IMR-90 (cell line): ENCODE measurements around the gene CLSTN3. TPM values are rescaled to one million over a fixed set of nuclear protein-coding genes. Genes with fewer than 3 reads are reported as not detected.

ENCODE experiments used
- ATAC-seq: fragments of 200-7000 bp; cut with Tn5 transposase; 2 replicates; pipeline ENCODE4 v1.9.1; 2020; ENCODE audit warnings: low read depth, mild to moderate bottlenecking, moderate library complexity
- BruUV-seq: library from RNA; stranded (reverse); fragments of 400-500 nt; replicated peaks from 2 replicates; lab custom pipeline; 2021; lab: Mats Ljungman, UMichigan
- CTCF ChIA-PET: fragments of 300-600 bp; formaldehyde crosslinking; extraction: SDS; loops from one replicate; lab custom pipeline; 2021; ENCODE audit warnings: antibody characterized with exemption; lab: Yijun Ruan, JAX
- POLR2A ChIA-PET: fragments of 300-600 bp; sonication (Branson Sonifier 250); formaldehyde crosslinking; loops from one replicate; lab custom pipeline; 2022; ENCODE audit warnings: antibody characterized with exemption; ENCODE audit not compliant: unreplicated experiment; lab: Charles Lee
- DNase-seq: peaks from one replicate; pipeline ENCODE4 v3.0.0; 2013
- H2AFZ ChIP-seq: replicated peaks from 2 replicates; pipeline ENCODE3; 2013; ENCODE audit warnings: low read length, mild to moderate bottlenecking; ENCODE audit not compliant: poor library complexity
- H2AK5ac ChIP-seq: 2 replicates; pipeline ENCODE4 v1.6.1; 2013; ENCODE audit warnings: low read depth, low read length, inconsistent platforms
- H2AK9ac ChIP-seq: replicated peaks from 2 replicates; pipeline ENCODE3; 2013; ENCODE audit warnings: mild to moderate bottlenecking, low read depth, low read length, moderate library complexity; ENCODE audit not compliant: poor library complexity
- H2BK120ac ChIP-seq: 2 replicates; pipeline ENCODE4 v1.6.1; 2013; ENCODE audit warnings: low read depth, low read length, inconsistent platforms
- H2BK15ac ChIP-seq: 3 replicates; pipeline ENCODE4 v1.6.1; 2013; ENCODE audit warnings: low read depth, low read length, inconsistent platforms
- H2BK20ac ChIP-seq: 2 replicates; pipeline ENCODE4 v1.6.1; 2013; ENCODE audit warnings: low read depth, mild to moderate bottlenecking, inconsistent platforms, low read length, moderate library complexity
- H2BK5ac ChIP-seq: 2 replicates; pipeline ENCODE4 v1.6.1; 2013; ENCODE audit warnings: mild to moderate bottlenecking, low read depth, low read length, inconsistent platforms; ENCODE audit not compliant: poor library complexity, severe bottlenecking
- H3K14ac ChIP-seq: replicated peaks from 2 replicates; pipeline ENCODE4 v1.6.1; 2013; ENCODE audit warnings: low read depth, low read length, inconsistent platforms
- H3K18ac ChIP-seq: 2 replicates; pipeline ENCODE4 v1.6.1; 2013; ENCODE audit warnings: low read depth, low read length, control low read depth
- H3K23ac ChIP-seq: 2 replicates; pipeline ENCODE4 v1.6.1; 2013; ENCODE audit warnings: low read depth, low read length, inconsistent platforms
- H3K27ac ChIP-seq: 2 replicates; pipeline ENCODE4 v1.5.1; 2013; ENCODE audit warnings: mild to moderate bottlenecking, control low read depth, low read length; ENCODE audit not compliant: insufficient read depth
- H3K27me3 ChIP-seq: 2 replicates; pipeline ENCODE4 v1.6.1; 2013; ENCODE audit warnings: low read length; ENCODE audit not compliant: control insufficient read depth, insufficient read depth
- H3K36me3 ChIP-seq: 2 replicates; pipeline ENCODE4 v1.6.1; 2013; ENCODE audit warnings: low read length, mixed read lengths; ENCODE audit not compliant: control insufficient read depth, insufficient read depth
- H3K4ac ChIP-seq: 2 replicates; pipeline ENCODE4 v1.6.1; 2013; ENCODE audit warnings: low read depth, low read length, inconsistent platforms
- H3K4me1 ChIP-seq: 2 replicates; pipeline ENCODE4 v1.6.1; 2013; ENCODE audit warnings: low read length, mixed read lengths; ENCODE audit not compliant: control insufficient read depth, insufficient read depth
- H3K4me2 ChIP-seq: 2 replicates; pipeline ENCODE4 v1.6.1; 2013; ENCODE audit warnings: low read depth, mild to moderate bottlenecking, control low read depth, low read length, moderate library complexity
- H3K4me3 ChIP-seq: 2 replicates; pipeline ENCODE4 v1.5.1; 2013; ENCODE audit warnings: low read depth, mild to moderate bottlenecking, control low read depth, low read length, moderate library complexity; ENCODE audit not compliant: insufficient read depth
- H3K56ac ChIP-seq: 2 replicates; pipeline ENCODE4 v1.6.1; 2013; ENCODE audit warnings: low read length, inconsistent platforms; ENCODE audit not compliant: insufficient read depth; ENCODE audit errors: extremely low read depth
- H3K79me1 ChIP-seq, 2 experiments: 2 replicates each; pipeline ENCODE4 v1.6.1; 2013; ENCODE audit warnings: low read length in 2 of 2, inconsistent platforms in 1 of 2, low read depth in 1 of 2
- H3K9ac ChIP-seq: 2 replicates; pipeline ENCODE4 v1.6.1; 2013; ENCODE audit warnings: low read depth, low read length, control low read depth
- H3K9me1 ChIP-seq: 2 replicates; pipeline ENCODE4 v1.6.1; 2013; ENCODE audit warnings: low read length, inconsistent platforms; ENCODE audit not compliant: insufficient read depth
- H3K9me3 ChIP-seq: 2 replicates; pipeline ENCODE4 v1.6.1; 2013; ENCODE audit warnings: low read length; ENCODE audit not compliant: control insufficient read depth, insufficient read depth
- H4K20me1 ChIP-seq: 2 replicates; pipeline ENCODE4 v1.6.1; 2013; ENCODE audit warnings: low read length, inconsistent platforms; ENCODE audit not compliant: insufficient read depth
- H4K5ac ChIP-seq: 2 replicates; pipeline ENCODE4 v1.6.1; 2013; ENCODE audit warnings: mild to moderate bottlenecking, low read depth, low read length, control low read depth
- H4K8ac ChIP-seq, 2 experiments: 2 replicates each; pipeline ENCODE4 v1.6.1; 2013; ENCODE audit warnings: low read depth in 2 of 2, low read length in 2 of 2, control low read depth in 1 of 2, inconsistent platforms in 1 of 2
- H4K91ac ChIP-seq: 2 replicates; pipeline ENCODE4 v1.6.1; 2013; ENCODE audit warnings: low read depth, low read length, inconsistent platforms; ENCODE audit not compliant: insufficient read depth
- CHD1 ChIP-seq: IDR thresholded peaks from 2 replicates; pipeline ENCODE4 v1.6.1; 2012; ENCODE audit warnings: low read depth, low read length, improper control_type of control experiment
- ELK1 ChIP-seq: fragments of 150-350 bp; IDR thresholded peaks from 2 replicates; pipeline ENCODE4 v1.6.1; 2016; ENCODE audit warnings: low read depth, mild to moderate bottlenecking, low read length, moderate library complexity, borderline replicate concordance
- FOS ChIP-seq: fragments of 150-350 bp; IDR thresholded peaks from 2 replicates; pipeline ENCODE4 v1.6.1; 2016; ENCODE audit warnings: low read depth, low read length
- MAFK ChIP-seq: IDR thresholded peaks from 2 replicates; pipeline ENCODE4 v1.6.1; 2012; ENCODE audit warnings: low read depth, low read length, improper control_type of control experiment
- MAZ ChIP-seq: IDR thresholded peaks from 2 replicates; pipeline ENCODE4 v1.6.1; 2012; ENCODE audit warnings: low read depth, mild to moderate bottlenecking, low read length, improper control_type of control experiment, moderate library complexity, borderline replicate concordance
- MXI1 ChIP-seq: IDR thresholded peaks from 2 replicates; pipeline ENCODE4 v1.6.1; 2012; ENCODE audit warnings: low read depth, mild to moderate bottlenecking, low read length, moderate library complexity, borderline replicate concordance
- NFE2L2 ChIP-seq: fragments of 150-350 bp; IDR thresholded peaks from 2 replicates; pipeline ENCODE4 v1.6.1; 2016; ENCODE audit warnings: low read depth, mild to moderate bottlenecking, low read length
- POLR2A ChIP-seq: IDR thresholded peaks from 2 replicates; pipeline ENCODE4 v1.6.1; 2012; ENCODE audit warnings: mild to moderate bottlenecking, low read depth, low read length
- RAD21 ChIP-seq: IDR thresholded peaks from 2 replicates; pipeline ENCODE4 v1.6.1; 2012; ENCODE audit warnings: low read length, improper control_type of control experiment
- RCOR1 ChIP-seq: IDR thresholded peaks from 2 replicates; pipeline ENCODE4 v1.6.1; 2012; ENCODE audit warnings: mild to moderate bottlenecking, low read length, improper control_type of control experiment; ENCODE audit not compliant: insufficient replicate concordance
- RFX5 ChIP-seq: IDR thresholded peaks from 2 replicates; pipeline ENCODE4 v1.8.0; 2012; ENCODE audit warnings: low read depth, mild to moderate bottlenecking, low read length, moderate library complexity
- SMC3 ChIP-seq: fragments of 150-350 bp; IDR thresholded peaks from 2 replicates; pipeline ENCODE4 v1.6.1; 2016; ENCODE audit warnings: low read depth, mild to moderate bottlenecking, antibody characterized with exemption, low read length, moderate library complexity
- WGBS, 2 experiments: methylation state at CpG; one replicate each; pipeline versions ENCODE4 v1.1.5 to v1.1.7; 2013; ENCODE audit warnings: missing lambda C conversion rate in 2 of 2; ENCODE audit not compliant: insufficient read length in 1 of 2; ENCODE audit errors: extremely low coverage in 2 of 2; 5-methylcytosine and 5-hydroxymethylcytosine counted together
- dilution Hi-C: fragments of 300-500 bp; cut with HindIII; formaldehyde crosslinking; loops from one replicate; pipeline ENCODE4 v1.14.3; 2018; ENCODE audit warnings: low sequenced_read_pairs; ENCODE audit not compliant: unreplicated experiment
- in situ Hi-C: fragments of 300-500 bp; cut with MboI; formaldehyde crosslinking; loops from 3 replicates; pipeline ENCODE4 v1.14.3; 2019; ENCODE audit warnings: low sequenced_read_pairs, inconsistent platforms, mixed read lengths
- intact Hi-C: fragments of 100-400 bp; cut with micrococcal nuclease; formaldehyde crosslinking; loops from 2 replicates; pipeline ENCODE4 v1.10.0; 2022
- polyA plus RNA-seq, 3 experiments: library from polyadenylated mRNA; depleted of rRNA; stranded (reverse); fragments of >200 nt; gene quantifications; 2 replicates each; pipeline ENCODE4 v1.2.3, GENCODE V29; 2012; ENCODE audit warnings: low replicate concordance in 1 of 3
- total RNA-seq: library from RNA; depleted of rRNA; stranded (reverse); fragments of >200 nt; gene quantifications from 2 replicates; pipeline ENCODE4 v1.2.3, GENCODE V29; 2012
- TF ChIP-seq, protein P1 (sequence below): fragments of 150-350 bp; IDR thresholded peaks from 2 replicates; pipeline ENCODE4 v1.6.1; 2017; ENCODE audit warnings: mild to moderate bottlenecking, antibody characterized with exemption, low read length, low read depth
- TF ChIP-seq, protein P2 (sequence below): conservative IDR thresholded peaks from 2 replicates; pipeline ENCODE4 v1.5.1; 2012; ENCODE audit warnings: mild to moderate bottlenecking, low read depth, low read length, improper control_type of control experiment

CLSTN3 gene
- total and polyA plus RNA-seq, 2 of the 4 experiments (the other 2 are of a cell fraction): 4.1 to 16.4 TPM

DNA sequence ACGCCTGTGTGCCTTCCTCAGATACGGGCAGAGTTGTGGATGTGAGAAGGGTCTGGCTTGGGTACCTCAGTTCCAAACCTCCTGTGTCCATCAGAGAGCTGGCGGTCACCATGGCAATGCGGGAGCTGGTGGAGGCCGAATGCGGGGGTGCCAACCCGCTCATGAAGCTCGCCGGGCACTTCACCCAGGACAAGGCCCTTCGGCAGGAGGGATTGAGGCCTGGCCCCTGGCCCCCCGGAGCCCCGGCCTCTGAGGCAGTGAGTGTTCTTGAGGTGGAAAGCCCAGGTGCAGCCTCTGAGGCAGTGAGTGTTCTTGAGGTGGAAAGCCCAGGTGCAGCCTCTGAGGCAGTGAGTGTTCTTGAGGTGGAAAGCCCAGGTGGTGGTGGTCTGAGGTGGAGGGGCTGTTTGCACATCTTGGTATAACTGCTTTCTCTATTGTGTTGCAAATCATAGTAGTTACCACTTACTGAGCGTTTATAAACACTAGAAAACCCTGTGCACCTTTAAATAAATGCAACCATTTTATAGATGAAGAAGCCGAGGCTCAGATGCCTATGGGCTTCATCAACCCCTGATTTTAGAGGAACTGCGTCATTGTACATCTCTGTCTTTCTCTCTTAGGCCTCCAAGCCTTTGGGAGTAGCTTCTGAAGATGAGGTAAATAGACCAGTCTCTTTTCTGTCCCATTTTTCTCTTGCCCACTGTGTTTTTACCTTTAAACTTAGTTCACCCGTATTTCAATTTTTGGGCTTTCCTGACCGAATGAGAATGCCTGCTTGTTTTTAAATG lies 60.3 kb downstream of the CLSTN3 start:
- dilution Hi-C loops (no loop called here), intact Hi-C loops (no loop called here), in situ Hi-C loops (no loop called here)
- BruUV-seq: no TSS peak
- H3K18ac ChIP-seq: no peak overlapping the region
- 0 out of 2 replicates have a peak overlapping the region, but pooled peaks have one; percentile 30 for H2AK5ac ChIP-seq
- no peak overlapping the region for H3K56ac ChIP-seq
- H3K4ac ChIP-seq: peak overlapping the region; percentile 33; the same call in 1 of the 2 replicates
- H3K9me1 ChIP-seq: 0 out of 2 replicates have a peak, but pooled peaks cover 4% of the 10 kb centered on the region
- DNase-seq: peak; percentile 6
- no peaks in the 10 kb centered on the region for H4K20me1 ChIP-seq
- no peaks in the 10 kb centered on the region for H3K27me3 ChIP-seq
- peak; percentile 1; the same call in 1 of the 2 replicates for ATAC-seq
- H4K8ac ChIP-seq: peak overlapping the region; percentile 22 to 63; a peak in 1 of 4 replicates
- peak overlapping the region; percentile 79 for H3K23ac ChIP-seq
- 0 out of 2 replicates have a peak overlapping the region, but pooled peaks have one; percentile 25 for H4K91ac ChIP-seq
- peaks cover 4% of the 10 kb centered on the region for H3K36me3 ChIP-seq
- no peak overlapping the region for H2BK120ac ChIP-seq
- no peak overlapping the region for H2BK20ac ChIP-seq
- peak overlapping the region; percentile 89; the same call in 1 of the 2 replicates for H3K14ac ChIP-seq
- peak overlapping the region; percentile 86 for H2AK9ac ChIP-seq
- ChIA-PET POLR2A (no interaction called here), CTCF (no interaction called here)
- peak overlapping the region; percentile 27 for H2BK5ac ChIP-seq
- no peaks in the 10 kb centered on the region for H3K9me3 ChIP-seq
- no peak overlapping the region for H4K5ac ChIP-seq
- H2AFZ ChIP-seq: peak overlapping the region; percentile 91
- H3K79me1 ChIP-seq: peaks cover 3 to 34% of the 10 kb centered on the region in 2 experiments; a peak in 2 of 4 replicates
- H3K9ac ChIP-seq: peak overlapping the region; percentile 85
- peak overlapping the region; percentile 69 for H3K4me3 ChIP-seq
- H2BK15ac ChIP-seq: no peak overlapping the region
- 0% methylated on average over 3 of the region's 17 CpGs; no CpG with 5 or more reads in 1 of the 2 experiments for WGBS, 2 experiments
- H3K27ac ChIP-seq: peak overlapping the region; percentile 43
- H3K4me2 ChIP-seq: peak overlapping the region; percentile 99
- peaks cover 7% of the 10 kb centered on the region for H3K4me1 ChIP-seq
- TF ChIP-seq ELK1 (no peak), RCOR1 (no peak), FOS (no peak), MAZ (no peak), POLR2A (no peak), RFX5 (no peak), CHD1 (no peak), RAD21 (no peak), NFE2L2 (no peak), MAFK (no peak), SMC3 (no peak), MXI1 (no peak)
- TF ChIP-seq, protein P1, sequence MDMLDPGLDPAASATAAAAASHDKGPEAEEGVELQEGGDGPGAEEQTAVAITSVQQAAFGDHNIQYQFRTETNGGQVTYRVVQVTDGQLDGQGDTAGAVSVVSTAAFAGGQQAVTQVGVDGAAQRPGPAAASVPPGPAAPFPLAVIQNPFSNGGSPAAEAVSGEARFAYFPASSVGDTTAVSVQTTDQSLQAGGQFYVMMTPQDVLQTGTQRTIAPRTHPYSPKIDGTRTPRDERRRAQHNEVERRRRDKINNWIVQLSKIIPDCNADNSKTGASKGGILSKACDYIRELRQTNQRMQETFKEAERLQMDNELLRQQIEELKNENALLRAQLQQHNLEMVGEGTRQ: no peak
- TF ChIP-seq, protein P2, sequence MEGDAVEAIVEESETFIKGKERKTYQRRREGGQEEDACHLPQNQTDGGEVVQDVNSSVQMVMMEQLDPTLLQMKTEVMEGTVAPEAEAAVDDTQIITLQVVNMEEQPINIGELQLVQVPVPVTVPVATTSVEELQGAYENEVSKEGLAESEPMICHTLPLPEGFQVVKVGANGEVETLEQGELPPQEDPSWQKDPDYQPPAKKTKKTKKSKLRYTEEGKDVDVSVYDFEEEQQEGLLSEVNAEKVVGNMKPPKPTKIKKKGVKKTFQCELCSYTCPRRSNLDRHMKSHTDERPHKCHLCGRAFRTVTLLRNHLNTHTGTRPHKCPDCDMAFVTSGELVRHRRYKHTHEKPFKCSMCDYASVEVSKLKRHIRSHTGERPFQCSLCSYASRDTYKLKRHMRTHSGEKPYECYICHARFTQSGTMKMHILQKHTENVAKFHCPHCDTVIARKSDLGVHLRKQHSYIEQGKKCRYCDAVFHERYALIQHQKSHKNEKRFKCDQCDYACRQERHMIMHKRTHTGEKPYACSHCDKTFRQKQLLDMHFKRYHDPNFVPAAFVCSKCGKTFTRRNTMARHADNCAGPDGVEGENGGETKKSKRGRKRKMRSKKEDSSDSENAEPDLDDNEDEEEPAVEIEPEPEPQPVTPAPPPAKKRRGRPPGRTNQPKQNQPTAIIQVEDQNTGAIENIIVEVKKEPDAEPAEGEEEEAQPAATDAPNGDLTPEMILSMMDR: no peak
